Activated T-cell treated with anti-CD3 and anti-CD28 coated beads for 48 hours (primary cell): ENCODE results near the gene FTSJ1.
"Not testable (repeated sequence)": the region's sequence is repeated elsewhere in the genome, so short reads cannot be mapped to it uniquely, and the experiment has no call there.

Experiments
- DNase-seq: peaks from one replicate; pipeline ENCODE4 v3.0.0-alpha.2; 2020; ENCODE audit warnings: low read depth

Gene FTSJ1, protein sequence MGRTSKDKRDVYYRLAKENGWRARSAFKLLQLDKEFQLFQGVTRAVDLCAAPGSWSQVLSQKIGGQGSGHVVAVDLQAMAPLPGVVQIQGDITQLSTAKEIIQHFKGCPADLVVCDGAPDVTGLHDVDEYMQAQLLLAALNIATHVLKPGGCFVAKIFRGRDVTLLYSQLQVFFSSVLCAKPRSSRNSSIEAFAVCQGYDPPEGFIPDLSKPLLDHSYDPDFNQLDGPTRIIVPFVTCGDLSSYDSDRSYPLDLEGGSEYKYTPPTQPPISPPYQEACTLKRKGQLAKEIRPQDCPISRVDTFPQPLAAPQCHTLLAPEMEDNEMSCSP

DNA sequence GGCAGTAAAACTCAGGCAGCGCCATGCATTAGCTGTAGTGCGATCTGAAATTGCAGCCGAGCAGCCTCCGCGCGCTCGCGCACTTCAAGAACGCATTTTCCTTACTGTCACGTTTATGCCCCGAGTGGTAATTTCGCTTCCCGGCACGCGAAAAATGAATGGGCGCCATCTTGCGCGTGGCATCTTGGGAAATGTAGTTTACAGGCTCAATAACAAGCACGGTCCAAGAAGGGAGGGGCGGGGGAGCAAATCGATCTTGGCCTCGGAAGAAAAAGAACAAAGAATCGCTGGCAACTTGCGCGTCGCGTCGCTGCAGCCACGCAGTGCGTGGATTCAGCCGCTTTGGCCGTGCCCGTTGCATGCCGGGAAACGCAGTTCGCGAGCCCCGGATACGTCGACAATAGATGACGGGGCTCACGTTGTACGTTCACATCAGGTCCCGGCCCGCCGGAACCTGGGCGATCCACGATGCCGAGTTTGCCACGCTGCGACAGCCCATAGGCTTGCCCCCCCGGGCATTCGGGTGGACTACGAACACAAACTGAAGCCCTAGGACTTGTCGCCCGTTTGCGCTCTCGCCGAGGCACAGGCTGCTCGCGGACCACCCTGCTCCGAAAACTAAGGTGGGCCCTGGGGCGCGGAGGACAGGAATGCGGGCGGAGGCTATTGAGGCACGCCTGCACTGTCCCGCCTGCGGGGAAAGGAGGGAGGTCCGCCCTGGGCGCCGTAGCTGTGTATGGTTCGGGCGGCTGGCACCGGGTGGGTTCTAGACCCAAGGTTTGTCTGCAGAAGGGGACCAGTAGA, at the start of gene FTSJ1:
Gene FTSJ1 (plus strand): TSS at position 426 of the 804 bp plus-strand sequence. CDS start 1,849 bp downstream, outside the sequence.
- peak; percentile 75 for DNase-seq

DNA sequence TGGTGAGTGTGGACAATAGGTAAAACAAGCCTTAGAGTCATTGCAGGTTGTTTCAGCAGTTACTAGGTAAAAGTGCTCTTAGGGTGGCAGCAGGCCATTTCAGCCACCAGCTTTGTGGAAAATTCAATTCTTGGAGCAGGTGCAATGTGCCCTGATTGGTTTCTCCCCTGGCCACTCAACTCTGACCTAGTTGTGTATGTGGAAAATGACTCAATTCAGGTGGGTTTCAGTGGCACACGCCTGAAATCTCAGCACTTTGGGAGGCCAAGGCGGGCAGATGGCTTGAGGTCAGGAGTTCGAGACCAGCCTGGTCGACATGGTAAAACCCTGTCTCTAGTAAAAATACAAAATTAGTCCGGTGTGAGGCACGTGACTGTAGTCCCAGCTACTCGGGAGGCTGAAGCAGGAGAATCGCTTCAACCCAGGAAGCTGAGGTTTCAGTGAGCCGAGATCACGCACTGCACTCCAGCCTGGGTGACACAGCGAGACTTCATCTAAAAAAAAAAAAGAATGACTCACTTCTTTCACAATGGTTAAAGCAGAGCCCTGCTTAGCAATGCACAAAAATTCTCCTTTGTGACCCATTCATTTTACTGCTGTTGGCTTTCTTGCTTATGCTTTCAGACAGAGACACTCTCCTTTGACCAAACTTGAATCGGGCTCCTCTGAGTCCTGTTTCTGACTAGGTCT, 48.8 kb upstream of the FTSJ1 start:
- DNase-seq: not testable (repeated sequence)

DNA sequence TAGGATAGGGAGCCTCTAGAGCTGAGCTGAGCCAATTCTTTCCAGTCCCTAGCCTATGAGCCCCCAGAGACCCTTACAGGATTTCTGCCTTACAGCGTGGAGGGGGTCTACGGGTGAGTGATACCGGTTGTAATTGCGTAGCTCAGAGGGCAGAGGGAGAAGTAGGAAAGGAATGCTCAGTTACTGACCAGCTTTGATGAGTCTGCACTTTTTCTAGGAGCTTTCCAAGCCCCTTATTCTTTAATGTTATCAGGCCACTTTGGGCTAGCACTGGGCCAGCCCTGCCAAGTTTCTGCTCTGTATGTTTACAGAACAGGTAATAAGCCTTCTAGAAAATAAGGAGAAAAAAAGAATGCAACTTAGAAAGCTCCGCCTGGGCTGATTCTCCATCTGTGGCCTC, 46.4 kb upstream of the FTSJ1 start:
- not testable (repeated sequence) for DNase-seq

DNA sequence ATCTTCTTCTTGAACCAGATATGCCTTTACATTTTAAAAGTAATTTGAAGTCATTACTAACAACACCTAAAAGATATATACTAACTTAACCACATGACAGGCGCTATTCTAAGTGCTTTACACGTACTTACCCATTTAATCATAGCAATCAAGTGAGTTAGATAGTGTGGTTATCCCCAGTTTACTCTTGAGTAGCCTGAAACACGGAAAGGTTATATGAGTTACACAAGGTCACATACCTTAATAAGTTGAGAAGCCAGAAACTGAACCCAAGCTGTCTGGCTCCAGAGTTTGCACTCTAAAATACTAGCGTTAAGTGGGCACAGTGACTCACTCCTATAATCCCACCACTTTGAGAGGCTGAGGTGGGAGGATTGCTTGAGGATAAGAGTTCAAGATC, 45.8 kb upstream of the FTSJ1 start:
- not testable (repeated sequence) for DNase-seq

DNA sequence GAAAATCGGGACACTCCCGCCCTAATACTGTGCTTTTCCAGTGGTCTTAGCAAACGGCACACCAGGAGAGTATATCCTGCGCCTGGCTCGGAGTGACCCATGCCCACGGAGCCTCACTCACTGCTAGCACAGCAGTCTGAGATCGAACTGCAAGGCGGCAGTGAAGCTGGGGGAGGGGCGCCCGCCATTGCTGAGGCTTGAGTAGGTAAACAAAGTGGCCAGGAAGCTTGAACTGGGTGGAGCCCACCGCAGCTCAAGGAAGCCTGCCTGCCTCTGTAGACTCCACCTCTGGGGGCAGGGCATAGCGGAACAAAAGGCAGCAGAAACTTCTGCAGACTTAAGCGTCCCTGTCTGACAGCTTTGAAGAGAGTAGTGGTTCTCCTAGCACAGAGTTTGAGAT, 42.3 kb upstream of the FTSJ1 start:
- DNase-seq: not testable (repeated sequence)

DNA sequence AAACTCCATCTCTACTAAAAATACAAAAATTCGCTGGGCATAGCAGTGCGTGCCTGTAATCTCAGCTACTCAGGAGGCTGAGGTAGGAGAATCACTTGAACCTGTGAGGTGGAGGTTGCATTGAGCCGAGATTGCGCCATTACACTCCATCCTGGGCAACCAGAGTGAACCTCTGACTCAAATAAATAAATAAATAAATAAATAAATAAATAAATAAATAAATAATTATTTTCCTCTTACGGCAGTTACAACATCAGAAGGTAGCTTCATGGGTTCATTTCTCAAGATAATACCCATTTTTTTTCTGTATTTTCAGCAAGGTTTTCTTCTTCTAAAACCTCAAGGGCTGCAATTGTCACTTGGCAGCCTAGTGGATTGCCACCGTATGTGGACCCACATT, 28.8 kb upstream of the FTSJ1 start:
- not testable (repeated sequence) for DNase-seq

DNA sequence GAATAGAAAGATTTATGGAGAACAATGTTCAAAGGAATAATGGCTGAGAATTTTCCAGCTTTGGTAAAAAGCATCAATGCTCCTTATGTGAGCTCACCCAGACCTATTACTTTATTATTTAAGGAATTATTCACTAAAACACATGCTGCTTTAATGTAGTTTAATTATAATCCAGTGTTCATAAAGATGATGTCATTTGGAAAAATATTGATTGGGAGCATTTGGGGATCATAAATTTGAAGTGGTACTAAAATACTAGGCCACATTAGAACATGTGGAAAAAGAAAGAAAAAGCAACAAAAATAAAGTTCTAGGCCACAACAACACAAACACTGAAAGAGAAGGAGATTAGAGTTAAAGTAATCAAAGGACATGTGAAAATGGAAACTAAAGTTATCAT, 25.9 kb upstream of the FTSJ1 start:
- no peak for DNase-seq

DNA sequence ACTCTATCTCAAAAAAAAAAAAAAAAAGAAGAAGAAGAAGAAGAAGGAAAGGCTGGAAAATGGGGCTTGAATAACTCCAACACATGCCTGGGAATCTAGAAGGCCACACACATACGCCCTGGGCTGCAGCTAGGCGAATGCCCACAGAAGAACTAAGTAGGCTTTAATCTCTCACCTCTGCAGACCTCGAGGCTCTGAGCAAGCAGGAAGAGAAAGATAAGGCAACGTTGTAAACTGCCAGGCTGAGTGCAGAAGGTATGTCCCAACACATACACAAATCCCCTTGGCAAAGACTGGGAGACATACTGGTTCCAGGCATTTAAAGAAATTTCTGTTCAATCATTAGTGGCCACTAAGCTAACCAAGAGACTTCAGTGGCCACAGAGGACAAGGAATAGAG, 24.3 kb upstream of the FTSJ1 start:
- DNase-seq: no peak

DNA sequence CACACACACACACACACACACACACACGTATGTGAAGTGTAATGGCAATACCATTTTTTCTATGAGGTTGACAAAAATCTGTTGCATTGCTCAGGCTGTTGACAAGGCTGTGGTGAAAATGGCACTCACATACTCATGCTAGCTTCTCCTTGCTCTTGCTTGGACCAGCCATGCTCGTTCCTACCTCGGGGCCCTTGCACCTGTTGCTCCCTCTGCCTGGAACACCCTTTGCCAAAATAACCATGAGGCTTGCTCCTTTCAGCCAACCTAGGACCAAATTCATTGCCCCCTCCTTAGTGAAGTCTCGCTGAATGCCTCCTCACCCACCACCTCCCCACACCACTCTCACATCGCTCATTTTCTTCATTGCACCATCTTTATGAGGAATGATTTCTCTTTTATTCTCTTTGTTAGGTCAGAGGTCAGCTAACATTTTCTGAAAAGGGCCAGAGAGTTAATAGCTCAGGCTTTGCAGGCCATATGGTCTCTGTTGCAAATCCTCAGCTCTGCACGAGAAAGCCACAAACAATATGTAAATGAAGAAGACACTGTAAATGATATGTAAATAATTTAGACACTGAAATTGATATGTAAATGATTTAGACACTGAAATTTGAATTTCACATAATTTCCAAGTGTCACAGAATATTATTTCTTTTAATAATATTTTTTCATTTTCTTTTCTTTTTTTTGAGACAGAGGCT, 19.2 kb upstream of the FTSJ1 start:
- no peak for DNase-seq

DNA sequence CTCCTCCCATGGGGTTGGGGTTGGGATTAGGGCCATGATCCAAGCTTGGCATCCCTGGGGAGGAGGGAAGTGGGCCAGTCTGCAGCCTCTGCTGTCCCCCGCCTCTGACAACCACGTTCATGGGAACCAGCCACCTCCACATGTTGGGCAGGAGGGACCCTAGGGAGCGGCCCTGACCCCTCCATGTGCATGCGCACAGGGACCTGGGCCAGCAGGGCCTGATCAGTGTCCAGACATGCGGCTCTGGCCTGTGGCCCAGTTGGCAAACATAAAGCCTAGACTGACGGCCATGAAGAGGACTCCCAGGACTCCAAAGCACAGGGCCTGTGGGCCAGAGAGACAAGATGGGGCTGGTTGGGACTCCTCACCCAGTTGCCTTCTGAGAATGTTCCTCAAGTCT, 17.3 kb upstream of the FTSJ1 start:
- no peak for DNase-seq

DNA sequence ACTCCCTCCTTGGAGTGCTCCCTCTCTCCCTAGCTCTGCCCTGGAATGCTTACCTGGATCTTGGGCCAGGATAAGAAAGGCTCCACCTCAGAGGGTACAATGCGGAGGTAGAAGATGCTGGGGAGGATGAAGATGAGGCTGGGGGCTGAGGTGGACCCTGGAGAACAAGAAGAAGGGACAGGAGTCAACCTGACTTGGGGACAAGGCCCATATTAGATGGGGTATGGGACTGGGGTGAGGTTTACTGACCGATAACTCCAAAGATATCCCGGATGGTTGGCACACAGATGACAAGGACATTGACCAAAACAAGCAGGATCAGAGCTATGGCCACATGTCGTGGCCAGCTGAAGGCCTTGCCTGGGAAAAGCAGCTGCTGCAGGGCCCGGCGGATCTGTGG, 16.5 kb upstream of the FTSJ1 start:
- DNase-seq: no peak

DNA sequence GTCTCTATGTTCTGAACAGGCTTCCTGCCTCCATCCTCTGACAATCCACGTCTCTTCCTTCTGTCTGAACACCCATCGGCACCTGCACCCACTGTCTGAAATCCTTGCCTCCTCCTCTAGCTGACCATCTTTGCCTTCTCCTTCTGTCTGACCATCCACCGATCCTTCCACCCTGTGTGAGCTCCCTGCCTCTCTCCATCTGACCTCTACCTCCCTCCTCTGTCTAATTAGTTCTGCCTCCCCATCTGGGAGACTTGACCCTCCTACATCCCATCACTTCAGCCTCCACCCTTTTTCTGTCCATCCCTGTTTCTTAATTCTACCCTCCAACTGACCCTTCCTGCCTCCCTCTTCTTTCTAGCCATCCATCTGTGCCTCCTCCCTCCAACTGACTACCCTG, 16.0 kb upstream of the FTSJ1 start:
- no peak for DNase-seq

DNA sequence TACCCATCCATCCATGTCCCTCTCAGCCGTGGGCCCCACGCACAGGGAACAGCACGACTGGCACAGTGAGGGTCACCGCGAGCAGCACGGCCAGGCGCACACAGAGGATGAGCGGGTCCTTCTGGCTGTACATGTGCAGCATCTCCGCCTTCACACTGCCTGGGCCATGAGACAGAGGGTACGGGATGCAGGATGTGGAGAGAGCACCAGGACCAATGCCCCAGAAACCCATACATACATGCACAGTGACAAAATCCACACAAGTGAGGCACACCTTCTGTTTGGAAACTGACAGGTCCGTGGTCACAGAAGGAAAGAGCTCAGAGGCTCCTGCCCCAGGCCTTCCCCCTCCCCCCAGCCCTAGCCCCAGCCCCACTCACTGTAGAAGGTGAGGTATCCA, 15.4 kb upstream of the FTSJ1 start:
- DNase-seq: no peak

DNA sequence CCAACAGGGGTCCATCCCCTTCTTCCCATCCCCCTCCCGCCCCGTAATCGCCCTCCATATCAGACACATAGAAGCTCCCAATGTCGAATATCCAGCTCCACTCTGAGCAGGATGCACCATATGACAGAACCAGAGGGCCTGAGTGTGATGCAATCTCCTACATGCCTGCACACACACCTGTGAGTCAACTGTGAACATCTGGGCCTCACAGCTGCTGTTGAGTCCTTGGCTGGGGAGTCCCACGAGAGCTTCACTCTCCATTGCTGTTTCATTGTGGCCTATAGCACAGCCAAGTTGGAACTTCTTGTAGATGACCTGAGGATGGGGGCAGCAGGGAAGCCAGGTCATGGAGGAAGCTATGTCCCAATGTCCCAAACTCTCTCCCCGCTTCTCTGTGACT, 14.2 kb upstream of the FTSJ1 start:
- DNase-seq: no peak

DNA sequence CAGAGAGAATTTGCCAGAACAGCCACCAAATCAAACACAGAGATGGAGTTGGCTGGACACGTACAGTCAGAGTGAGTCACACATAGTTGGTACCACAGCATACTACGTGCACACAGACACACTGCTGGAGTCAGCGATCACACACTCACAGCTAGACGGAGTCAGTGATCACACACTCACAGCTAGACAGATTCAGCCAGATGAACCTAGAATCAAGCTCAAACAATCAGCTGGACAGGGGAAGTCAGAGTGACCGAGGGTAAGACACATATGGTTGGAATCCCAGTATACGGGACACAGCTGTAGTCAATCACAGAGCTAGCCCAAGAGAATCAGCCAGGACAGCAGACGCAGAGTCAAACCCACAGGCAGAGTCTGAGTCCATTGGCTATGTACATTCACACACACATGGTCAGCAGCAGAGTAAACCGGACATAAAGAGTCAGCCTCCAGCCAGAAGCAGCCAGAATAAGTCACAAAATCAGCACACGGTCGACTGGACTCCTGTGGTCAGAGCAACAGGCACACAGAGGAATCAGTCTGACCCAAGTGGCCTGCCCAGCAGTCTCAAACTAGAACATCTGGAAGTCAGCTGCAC, 10.6 kb upstream of the FTSJ1 start:
- no peak for DNase-seq

DNA sequence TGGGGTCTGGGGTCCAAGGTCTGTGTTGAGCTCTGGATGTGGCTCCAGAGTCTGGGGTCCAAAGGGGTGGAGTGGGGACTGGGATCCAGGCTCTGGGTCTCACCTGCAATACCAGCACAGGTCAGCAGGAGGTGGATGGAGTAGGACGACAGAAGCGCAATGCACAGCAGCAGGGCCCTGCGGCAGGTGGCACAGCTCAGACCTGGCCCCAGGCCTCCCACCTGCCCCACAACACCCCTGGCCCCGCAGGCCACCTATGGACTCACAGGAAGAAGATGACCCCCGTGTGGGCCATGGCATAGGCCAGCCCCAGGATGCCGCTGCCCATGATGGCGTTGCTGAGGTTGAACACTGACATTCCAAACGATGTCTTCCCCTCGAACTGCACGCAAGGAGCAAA, 9.3 kb upstream of the FTSJ1 start:
- DNase-seq: no peak

DNA sequence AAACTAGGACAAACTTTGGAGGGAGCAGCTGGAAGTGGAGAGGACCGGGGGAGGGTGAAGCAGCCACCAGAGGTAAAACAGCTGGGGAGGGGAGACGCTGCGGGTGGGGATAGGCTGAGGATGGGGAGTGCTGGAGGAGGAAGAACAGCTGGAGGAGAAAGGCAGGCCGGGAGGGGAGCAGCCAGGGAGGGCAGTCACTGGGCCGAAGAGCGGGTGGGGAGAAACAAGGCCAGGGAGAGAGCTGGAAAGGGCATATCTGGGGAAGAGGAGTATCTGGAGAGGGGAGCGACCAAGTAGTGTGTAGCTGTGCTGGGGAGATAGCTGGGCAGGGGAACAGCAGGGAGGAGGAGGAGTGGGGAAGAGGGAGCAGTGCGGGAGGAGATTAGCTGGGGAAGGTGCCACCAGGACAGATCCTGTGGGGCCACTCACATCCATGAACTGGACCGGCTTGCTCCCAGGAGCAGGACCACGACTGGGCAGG, 8.7 kb upstream of the FTSJ1 start:
- no peak for DNase-seq

DNA sequence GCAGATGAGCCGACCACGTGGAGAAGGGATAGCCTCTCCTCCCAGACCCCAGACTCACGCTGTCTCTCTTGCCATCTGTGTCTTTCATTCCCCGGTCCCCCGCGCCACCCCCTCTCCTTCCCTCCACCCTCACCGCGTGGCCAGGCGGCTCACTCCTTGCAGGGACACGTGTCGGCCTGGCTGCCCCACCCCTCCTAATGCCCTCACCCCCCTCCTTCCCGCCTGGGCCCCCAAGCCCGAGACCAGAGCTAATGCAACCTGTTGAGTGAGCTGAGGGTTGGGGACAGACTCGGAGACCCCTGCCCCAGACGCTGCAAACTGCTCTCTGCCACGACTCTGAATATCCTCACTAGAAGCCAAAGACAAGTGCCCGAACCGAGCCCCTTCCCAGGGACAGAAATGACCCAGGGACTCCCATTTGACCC, 7.7 kb upstream of the FTSJ1 start:
- peak; percentile 40 for DNase-seq

DNA sequence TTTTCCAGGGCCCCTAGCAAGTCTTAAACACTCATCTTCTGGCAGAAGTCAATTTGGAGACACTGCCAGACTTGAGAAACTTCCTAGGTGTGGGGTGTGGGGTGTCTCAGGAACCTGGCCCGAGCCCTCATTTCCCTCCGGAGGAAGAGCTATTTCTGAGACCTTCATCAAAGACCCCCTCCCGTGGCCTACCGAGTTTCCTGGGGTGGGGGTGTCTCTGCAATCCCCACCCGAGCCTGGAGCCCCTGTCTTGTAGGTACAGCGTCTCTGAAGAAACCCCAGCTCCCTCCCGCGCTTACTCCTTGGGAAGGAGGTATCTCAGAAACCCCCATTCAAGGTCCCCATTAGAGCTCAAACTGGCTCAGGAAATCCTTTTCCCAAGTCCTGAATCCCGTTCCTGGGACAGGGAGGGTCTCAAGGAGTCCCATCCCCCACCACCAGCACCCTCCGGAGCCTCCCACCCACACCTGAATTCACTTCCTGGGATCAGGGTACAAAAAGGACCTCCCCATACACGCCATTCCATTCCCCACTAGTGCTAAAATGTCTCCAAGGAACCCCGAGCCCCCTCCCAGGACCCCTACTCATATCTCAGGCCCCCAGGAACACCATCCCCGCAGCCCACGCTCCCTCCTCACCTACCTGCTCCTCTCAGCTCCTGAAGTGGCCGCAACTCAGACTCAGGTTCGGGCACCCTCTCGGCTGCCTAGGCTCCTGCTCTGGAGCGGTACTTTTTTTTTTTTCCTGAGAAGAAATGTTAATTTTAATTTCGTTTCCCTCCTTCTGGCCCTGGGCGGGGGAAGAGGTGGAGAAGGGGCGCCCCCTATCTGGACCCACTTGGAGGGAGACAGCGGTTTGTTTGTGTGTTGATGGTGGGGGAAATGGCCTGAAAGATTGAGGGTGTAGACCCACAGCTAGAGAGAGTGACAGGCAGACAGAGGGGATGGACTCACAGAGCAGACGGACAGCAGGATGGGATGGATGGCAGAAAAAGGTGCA, 7.0 kb upstream of the FTSJ1 start:
- DNase-seq: peak; percentile 30

DNA sequence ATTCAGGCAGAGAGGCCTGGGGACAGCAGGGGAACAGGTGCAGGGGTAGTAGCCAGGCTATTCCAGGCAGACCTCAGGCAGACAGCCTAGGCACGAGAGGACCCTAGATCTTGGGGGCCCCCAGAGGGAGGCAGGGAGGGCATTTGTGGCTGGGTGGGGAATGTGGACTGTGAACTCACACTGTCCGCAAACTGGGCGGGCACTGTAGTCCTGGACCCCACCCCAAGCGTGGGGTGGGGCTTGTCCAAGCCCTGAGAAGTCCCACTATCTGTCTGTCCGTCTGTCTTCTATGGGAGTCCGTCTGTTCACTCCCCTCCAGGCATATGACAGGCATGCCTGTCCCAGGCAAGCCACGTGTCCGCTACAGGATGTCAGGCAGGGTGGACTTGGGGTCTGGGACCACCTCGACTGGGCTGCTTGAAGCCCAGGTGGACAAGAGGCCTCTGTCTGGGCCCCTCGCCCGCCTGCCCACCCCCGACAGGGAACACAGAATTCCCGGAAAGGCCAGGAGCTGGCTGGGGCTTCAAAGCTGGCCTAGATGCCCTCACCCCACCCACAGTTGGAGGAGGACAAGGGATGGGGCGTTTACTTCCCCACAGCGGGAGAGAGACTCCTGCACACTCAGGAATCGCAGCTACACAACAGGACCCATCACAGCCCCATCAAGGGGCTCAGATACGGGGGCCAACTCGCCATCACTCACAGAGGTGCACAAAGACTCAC, 5.7 kb upstream of the FTSJ1 start, which contains the start of gene SLC38A5:
Gene SLC38A5 (minus strand): TSS at position 151 of the 723 bp plus-strand sequence. CDS start 2,336 bp downstream, outside the sequence.
- DNase-seq: no peak
